GM21423 (cell line): ENCODE data around the gene SYT8.

ENCODE experiments used
- ATAC-seq: cut with Tn5 transposase; IDR thresholded peaks from one replicate; pipeline ENCODE4 v1.9.1; 2021; ENCODE audit warnings: mild to moderate bottlenecking, moderate library complexity; ENCODE audit not compliant: unreplicated experiment

SYT8 gene

GRCh38 chr11:1831338-1832210 lies 3.2 kb upstream of the SYT8 start:
- no peak for ATAC-seq

- ATAC-seq, result no peak
Measured at GRCh38 chr11:1832211-1832919, 2.4 kb upstream of the SYT8 start.

GRCh38 chr11:1832920-1833295 lies 1.9 kb upstream of the SYT8 start:
- no peak for ATAC-seq

GRCh38 chr11:1834062-1834610 lies 654 bp upstream of the SYT8 start:
- ATAC-seq, result no peak

GRCh38 chr11:1835671-1836010 lies 851 bp downstream of the SYT8 start:
- no peak for ATAC-seq

- ATAC-seq, result no peak
Measured at GRCh38 chr11:1836011-1836945, 1.5 kb downstream of the SYT8 start.

GRCh38 chr11:1837171-1838076 lies 2.6 kb downstream of the SYT8 start:
- ATAC-seq, result peak; percentile 41

- no peak for ATAC-seq
Measured at GRCh38 chr11:1838077-1838425, 3.3 kb downstream of the SYT8 start.

- no peak for ATAC-seq
Measured at GRCh38 chr11:1838426-1839144, 3.8 kb downstream of the SYT8 start, which contains the start of gene TNNI2. Gene TNNI2, plus strand, starts transcription at chr11:1838981. Its CDS starts 716 bp downstream, at chr11:1839697.

- no peak for ATAC-seq
Measured at GRCh38 chr11:1839204-1839923, 4.6 kb downstream of the SYT8 start.

- ATAC-seq, result no peak
Measured at GRCh38 chr11:1839924-1840779, 5.4 kb downstream of the SYT8 start.

GRCh38 chr11:1840780-1841480 lies 6.1 kb downstream of the SYT8 start:
- no peak for ATAC-seq

- ATAC-seq, result no peak
Measured at GRCh38 chr11:1841511-1842148, 6.8 kb downstream of the SYT8 start.

- ATAC-seq, result no peak
Measured at GRCh38 chr11:1842149-1843097, 7.6 kb downstream of the SYT8 start.

- ATAC-seq, result no peak
Measured at GRCh38 chr11:1843098-1843473, 8.3 kb downstream of the SYT8 start.

- no peak for ATAC-seq
Measured at GRCh38 chr11:1843796-1844195, 9.0 kb downstream of the SYT8 start.
